Thyroid gland (tissue), 4 donors: ENCODE data around the gene OCIAD1.

Experiments
- POLR2A ChIP-seq, 2 donors: fragments of 450-650 bp; IDR thresholded peaks; one replicate each; pipeline ENCODE4 v1.6.1; 2017; ENCODE audit warnings: antibody characterized with exemption in 2 of 2, mild to moderate bottlenecking in 2 of 2, moderate library complexity in 1 of 2
- TF ChIP-seq, protein P1 (sequence below), 6 experiments: fragments of 200-600 bp in 3 of 6; fragments of 450-650 bp in 3 of 6; sonication (generic) in 3 of 6; IDR thresholded peaks; one replicate each; pipeline ENCODE4 v1.5.1; 2016 to 2019; ENCODE audit warnings: antibody characterized with exemption in 6 of 6, mild to moderate bottlenecking in 2 of 6, inconsistent platforms in 1 of 6, moderate library complexity in 1 of 6

DNA sequence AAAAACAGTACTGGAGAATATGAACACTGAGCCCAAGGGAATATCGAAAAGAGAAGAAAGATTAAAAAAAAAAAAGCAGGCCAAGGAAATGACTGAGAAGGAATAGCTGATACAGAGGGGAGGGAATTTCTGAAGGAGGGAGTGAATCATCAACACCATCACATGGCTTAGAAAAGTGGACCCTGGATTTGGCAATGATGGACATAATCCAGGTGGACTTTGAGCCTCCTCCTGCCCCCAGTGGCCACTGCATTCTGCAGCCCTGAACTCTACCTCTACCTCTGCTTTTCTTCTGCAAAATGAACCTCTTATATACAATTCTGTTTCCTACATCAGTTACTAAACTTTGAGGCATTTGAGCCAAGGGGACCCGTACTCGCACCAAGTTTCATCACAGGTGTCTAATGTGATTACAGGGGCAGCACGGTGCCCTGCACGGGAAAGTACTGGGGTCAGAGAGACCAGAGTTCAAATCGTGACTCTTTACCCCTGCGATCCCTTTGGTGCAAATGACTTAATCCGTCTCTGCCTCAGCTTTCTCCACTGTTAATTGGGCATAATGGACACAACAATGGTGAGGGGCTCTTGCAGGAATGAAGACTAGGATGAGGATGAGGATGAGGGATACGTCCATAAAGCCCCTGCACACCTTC lies 74.6 kb downstream of the OCIAD1 start:
- TF ChIP-seq, protein P1, sequence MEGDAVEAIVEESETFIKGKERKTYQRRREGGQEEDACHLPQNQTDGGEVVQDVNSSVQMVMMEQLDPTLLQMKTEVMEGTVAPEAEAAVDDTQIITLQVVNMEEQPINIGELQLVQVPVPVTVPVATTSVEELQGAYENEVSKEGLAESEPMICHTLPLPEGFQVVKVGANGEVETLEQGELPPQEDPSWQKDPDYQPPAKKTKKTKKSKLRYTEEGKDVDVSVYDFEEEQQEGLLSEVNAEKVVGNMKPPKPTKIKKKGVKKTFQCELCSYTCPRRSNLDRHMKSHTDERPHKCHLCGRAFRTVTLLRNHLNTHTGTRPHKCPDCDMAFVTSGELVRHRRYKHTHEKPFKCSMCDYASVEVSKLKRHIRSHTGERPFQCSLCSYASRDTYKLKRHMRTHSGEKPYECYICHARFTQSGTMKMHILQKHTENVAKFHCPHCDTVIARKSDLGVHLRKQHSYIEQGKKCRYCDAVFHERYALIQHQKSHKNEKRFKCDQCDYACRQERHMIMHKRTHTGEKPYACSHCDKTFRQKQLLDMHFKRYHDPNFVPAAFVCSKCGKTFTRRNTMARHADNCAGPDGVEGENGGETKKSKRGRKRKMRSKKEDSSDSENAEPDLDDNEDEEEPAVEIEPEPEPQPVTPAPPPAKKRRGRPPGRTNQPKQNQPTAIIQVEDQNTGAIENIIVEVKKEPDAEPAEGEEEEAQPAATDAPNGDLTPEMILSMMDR (IDR thresholded peaks at IDR 0.05), result no peak
- no peak for TF ChIP-seq POLR2A (IDR thresholded peaks at IDR 0.05)
